CD1c-positive myeloid dendritic cell (primary cell): ENCODE results near the gene SLC27A5.
"Not testable (repeated sequence)": the region's sequence is repeated elsewhere in the genome, so short reads cannot be mapped to it uniquely, and the experiment has no call there.

Source experiments
- DNase-seq: peaks from one replicate; pipeline ENCODE4 v3.0.0-alpha.2; 2016; ENCODE audit errors: extremely low spot score

Gene SLC27A5

GRCh38 chr19:58468216-58468839, 43.5 kb downstream of the SLC27A5 start:
- DNase-seq: no peak

DNA sequence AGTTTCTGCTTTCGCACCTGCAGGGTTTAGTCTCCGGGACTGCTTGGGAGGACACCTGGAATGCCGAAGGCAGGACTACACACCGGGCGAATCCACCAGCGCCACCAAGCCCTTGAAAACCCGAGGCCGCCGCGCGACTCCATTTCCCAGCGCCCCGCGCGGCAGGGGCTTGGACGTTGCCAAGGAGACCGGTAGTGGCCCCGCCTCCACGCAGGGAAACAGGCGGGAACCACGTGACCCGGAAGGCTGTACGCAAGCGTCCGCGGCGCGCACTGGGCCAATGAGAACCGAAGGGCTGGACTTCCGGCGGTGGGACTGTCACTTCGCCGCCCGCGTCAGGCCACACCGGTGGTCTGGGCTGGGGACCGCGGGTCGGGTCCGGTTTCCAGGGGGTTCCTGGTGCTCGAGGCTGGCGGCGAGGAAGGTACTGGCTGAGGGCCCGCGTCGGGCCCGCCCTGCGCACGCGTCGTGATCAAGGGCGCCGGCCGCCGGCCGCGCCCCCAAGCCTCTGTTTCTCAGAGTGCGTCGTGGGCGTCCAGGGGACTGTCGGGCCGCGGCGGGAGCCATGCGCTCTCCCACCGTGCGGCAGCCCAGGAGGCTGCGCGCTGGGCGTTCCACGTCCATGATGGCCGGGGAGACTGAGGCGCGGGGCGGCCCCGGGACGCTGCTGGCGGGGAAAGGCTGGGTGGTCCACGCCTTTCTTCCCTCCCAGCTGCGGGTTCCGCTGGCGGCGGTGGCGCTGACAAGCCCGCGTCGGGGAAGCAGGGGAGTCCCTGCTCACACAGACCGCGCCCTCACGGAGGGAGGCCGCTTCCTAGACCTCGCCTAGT, 44.8 kb downstream of the SLC27A5 start, which contains the start of gene ZNF324:
Gene ZNF324 (plus strand): TSS at position 321 of the 830 bp plus-strand sequence. CDS start 2,106 bp downstream, outside the sequence.
- peak; percentile 99 for DNase-seq

GRCh38 chr19:58466089-58466759, 45.6 kb downstream of the SLC27A5 start:
- DNase-seq: no peak

DNA sequence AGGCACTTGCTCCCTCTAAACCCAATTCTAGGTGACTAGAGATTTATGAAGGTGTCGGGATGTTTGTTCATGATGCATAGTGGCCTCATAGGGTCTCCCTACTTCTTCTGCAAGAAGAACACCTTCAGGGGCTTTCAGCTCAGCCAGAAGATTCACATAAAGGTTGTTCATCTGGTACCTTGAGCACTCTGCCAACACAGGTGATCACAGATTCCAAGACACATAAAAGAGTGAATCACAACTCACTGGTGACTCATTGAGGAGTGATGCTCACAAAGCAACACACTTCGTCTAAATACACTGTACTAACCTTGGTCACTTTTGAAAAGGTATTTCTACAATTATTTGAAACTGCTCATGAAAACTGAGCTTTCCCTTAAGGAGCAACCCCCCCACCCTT, 51.8 kb downstream of the SLC27A5 start:
- DNase-seq: no peak

DNA sequence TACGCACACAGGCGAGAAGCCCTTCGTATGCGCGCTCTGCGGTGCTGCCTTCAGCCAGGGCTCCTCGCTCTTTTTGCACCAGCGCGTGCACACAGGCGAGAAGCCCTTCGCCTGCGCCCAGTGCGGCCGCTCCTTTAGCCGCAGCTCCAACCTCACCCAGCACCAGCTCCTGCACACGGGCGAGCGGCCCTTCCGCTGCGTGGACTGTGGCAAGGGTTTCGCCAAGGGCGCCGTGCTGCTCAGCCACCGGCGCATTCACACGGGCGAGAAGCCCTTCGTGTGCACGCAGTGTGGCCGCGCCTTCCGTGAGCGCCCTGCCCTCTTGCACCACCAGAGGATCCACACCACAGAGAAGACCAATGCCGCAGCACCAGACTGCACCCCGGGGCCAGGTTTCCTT, 55.7 kb downstream of the SLC27A5 start:
- DNase-seq: no peak

- no peak for DNase-seq
These were observed 56.5 kb downstream of the SLC27A5 start for GRCh38 chr19:58455306-58455705.

DNA sequence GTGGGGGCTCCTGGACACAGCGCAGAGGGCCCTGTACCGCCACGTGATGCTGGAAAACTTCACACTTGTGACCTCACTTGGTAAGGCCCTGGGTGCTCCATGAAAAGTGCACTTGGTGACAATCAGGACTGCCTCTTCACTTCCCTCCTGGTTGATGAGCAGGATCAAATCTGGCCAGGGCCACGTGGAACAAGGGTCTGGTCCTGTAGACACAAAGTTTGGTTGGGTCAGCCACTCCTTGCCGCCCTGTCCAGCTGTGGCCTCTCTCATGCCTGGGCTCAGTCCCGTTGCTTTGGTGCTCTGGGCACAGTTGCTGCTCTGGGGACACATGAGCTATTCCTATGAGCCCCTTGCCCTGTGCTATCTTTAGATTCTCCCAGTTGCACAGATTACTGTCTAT, 58.0 kb downstream of the SLC27A5 start:
- DNase-seq: no peak

GRCh38 chr19:58451358-58452101, 60.3 kb downstream of the SLC27A5 start, which contains the start of gene ZNF324B:
Gene ZNF324B (plus strand): TSS chr19:58451622. CDS start chr19:58453702, 2,080 bp downstream.
- DNase-seq: peak; percentile 99

DNA sequence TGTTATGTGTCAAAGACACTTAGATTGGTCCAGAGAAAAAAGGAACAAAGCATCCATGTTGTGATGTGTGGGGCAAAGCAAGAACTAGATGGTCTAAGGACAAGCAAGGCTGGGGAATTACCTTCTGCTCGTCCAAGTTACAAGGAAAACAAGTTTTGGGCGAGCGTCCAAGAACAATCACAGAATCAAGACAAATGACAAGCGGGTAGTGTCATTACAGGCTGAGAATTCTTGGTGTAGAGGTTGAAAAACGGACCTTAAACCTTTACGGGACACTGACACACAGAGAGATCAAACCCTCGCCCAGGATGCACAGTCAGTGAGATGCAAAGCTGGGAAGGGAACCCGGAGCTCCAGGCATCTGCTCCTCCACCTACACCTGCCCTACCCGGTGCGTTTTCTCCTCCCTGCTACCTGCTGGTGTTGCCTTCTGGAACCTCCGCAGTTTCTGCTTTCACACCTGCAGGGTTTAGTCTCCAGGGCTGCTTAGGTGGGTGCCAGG, 60.9 kb downstream of the SLC27A5 start:
- DNase-seq: peak; percentile 15

- not testable (repeated sequence) for DNase-seq
These were observed 61.8 kb downstream of the SLC27A5 start for GRCh38 chr19:58449980-58450379.

GRCh38 chr19:58448860-58449259, 62.9 kb downstream of the SLC27A5 start:
- DNase-seq: not testable (repeated sequence)
